Measurements from ENCODE around the gene SHISAL2B.
"Not testable (repeated sequence)": the region's sequence is repeated elsewhere in the genome, so short reads cannot be mapped to it uniquely, and the experiment has no call there.

SHISAL2B gene

DNA sequence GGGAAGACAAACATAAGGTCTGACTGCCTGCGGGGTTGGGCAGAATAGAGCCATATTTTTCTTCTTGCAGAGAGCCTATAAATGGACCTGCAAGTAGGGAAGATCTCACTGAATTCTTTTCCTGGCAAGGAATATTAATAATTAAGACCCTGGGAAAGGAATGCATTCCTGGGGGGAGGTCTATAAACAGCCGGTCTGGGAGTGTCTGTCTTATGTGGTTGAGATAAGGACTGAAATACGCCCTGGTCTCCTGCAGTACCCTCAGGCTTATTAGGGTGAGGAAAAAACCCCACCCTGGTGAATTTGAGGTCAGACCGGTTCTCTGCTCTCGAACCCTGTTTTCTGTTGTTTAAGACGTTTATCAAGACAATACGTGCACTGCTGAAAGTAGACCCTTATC, 6.1 kb downstream of the SHISAL2B start:
- DNase-seq (ENCODE audit: low read depth in 3 of 3) = not testable (repeated sequence)

DNA sequence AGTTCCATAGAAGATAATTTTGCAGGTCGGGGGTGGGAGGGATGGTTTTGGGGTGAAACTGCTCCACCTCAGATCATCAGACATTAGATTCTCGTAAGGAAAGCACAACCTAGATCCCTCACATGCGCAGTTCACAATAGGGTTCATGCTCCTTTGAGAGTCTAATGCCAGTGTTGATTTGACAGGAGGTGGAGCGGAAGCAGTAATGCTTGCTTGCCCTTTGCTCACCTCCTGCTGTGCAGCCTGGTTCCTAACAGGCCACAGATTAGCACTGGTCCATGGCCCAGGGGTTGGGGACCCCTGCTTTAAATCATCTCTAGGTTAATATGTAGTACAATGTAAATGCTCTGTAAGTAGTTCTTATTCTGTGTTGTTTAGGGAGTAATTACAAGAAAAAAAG, 10.5 kb downstream of the SHISAL2B start:
- no peak for DNase-seq (ENCODE audit: low read depth in 3 of 3)

DNA sequence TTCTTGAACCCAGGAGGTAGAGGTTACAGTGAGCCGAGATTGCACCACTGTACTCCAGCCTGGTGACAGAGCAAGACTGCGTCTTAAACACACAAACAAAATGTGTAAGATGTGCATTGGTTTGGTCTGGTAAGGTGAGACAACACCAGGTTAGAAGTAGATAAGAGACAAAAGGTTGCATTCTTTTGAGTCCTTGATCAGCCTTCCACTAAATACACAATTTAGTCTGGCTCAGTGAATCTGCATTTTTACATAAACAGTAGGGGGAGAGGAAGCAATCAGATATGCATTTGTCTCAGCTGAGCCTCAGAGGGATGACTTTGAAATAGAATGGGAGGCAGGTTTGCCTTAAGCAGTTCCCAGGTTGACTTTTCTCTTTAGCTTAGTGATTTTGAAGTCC, 15.8 kb downstream of the SHISAL2B start:
- not testable (repeated sequence) for DNase-seq (ENCODE audit: low read depth in 3 of 3)

DNA sequence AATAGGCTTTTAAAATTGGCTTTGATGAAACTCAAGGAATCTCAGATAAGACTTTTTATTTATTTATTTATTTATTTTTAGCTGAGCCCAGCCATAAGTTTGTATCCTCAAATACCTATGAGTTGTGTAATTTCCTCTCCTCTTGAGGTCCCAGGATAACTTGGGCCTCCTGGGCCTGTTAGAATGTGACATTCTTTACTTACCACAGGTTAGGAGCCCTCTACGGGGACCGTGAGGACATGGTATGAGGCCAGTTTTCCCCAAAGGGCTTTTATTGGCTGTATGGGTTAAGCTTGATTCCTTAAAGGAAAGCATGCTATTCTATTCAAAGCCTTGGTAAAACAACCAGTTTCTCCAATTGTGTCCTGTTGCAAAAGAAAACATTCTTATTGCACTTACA, 16.9 kb downstream of the SHISAL2B start:
- no peak for DNase-seq (ENCODE audit: low read depth in 3 of 3)

DNA sequence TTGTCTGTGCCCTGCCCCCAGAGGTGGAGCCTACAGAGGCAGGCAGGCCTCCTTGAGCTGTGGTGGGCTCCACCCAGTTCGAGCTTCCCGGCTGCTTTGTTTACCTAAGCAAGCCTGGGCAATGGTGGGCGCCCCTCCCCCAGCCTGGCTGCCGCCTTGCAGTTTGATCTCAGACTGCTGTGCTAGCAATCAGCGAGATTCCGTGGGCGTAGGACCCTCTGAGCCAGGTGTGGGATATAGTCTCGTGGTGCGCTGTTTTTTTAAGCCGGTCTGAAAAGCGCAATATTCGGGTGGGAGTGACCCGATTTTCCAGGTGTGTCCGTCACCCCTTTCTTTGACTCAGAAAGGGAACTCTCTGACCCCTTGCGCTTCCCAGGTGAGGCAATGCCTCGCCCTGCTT, 24.2 kb downstream of the SHISAL2B start:
- DNase-seq (ENCODE audit: low read depth in 3 of 3) = not testable (repeated sequence)

DNA sequence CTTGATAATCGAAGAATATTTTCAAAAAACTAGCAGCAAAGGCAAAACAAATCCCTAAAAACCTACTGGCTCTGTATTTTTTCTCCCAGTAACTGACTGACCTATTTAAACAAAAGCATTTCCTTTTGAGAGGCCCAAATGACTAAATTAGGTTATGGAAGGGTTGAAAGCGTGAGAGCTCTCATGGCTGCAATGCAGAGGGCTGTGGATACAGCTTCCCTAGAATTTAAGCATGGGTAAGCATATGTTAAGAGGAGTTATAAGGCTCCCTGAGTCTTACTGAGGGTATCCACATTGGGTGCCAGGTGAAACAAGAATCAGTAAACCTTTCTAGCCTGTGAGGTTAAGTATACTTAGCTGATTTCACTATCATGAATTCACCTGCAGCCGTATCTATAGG, 32.3 kb downstream of the SHISAL2B start:
- no peak for DNase-seq (ENCODE audit: low read depth in 3 of 3)

DNA sequence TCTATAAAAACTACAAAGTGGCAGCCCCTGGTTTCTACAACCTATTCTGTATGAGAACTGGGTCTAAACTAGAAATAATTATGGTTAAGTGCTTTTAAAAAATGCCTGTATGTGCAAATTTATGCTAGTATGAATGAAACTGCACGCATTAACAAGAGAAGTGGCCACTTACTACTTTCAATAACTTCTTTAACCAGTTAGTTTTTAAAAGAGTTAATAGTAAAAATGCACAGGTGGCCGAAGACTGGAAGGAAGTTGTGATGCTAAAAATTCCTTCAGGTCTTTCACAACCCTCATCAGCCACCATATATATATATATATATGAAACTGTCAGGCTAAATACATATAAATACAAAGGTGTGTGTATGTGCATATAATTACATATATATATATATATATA, 36.8 kb downstream of the SHISAL2B start:
- no peak for DNase-seq (ENCODE audit: low read depth in 3 of 3)

DNA sequence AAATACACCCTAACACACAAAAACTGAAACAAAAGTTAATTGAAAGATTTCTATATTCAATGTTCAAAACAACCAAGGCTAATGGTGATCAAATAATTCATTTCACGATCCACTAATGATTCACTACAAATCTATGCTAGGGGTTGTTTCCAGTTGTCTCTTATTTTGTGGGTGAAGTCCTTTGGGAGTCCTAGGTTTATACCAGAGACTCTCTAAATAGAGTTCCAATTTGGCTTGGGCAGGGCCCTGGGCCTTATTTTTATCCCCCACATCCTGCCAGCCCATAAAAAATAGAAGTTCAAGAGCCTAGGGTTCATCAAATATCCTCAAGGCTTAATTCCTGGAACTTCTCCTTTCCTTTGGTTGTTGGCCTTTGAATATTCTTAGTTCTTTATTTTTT, 52.1 kb downstream of the SHISAL2B start:
- DNase-seq (ENCODE audit: low read depth in 3 of 3) = no peak

DNA sequence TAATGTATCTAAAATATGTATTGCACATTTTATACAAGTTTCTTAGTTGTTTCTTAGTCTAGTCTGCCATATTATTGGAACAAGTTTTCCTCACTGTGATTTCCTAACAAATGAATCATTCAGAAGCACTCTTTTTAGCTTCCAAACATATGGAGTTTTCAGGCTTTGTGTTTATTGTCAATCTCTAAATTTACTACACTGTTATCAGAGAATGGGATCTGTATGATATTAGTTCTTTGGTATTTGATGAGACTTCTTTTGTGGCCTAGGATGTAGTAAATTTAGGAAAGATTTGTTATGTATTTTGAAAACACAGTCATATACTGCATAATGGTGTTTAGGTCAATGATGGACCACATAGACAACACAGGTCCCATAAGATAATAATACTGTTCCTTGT, 52.5 kb downstream of the SHISAL2B start:
- no peak for DNase-seq (ENCODE audit: low read depth in 3 of 3)

DNA sequence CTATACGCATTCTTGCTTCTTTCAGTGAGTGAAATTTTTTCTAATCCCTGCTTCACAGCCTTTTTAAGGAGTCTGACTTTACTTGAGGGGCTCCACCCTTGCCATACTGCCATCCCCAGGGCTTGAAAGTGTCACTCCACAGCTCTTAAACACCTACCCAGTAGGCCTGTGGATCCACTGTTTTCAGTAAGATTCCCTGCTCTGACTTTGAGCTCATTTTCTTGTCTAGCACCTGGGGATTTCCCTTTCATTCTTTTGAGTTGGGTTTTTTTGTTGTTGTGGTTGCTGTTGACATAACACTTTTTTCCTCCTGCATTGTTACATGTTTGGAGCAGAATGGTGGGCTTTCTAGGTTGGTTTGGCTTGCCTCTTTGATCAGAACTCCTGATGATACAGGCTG, 54.6 kb downstream of the SHISAL2B start:
- no peak for DNase-seq (ENCODE audit: low read depth in 3 of 3)

DNA sequence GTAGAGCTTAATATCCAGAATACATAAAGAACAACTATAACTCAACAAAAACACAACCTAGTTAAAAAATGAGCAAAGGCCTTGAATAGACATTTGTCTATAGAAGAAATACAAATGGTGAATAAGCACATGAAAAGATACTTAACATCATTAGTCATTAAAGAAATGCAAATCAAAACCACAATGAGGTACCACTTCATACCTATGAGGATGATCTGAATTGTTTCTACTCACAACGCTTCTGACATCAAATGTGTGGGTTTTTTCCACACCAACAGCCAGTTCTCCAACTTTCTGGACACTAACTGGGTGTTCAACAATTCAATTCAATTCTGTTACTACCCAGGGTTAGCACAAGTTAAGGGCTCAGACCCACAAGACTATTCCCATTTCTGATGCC, 56.1 kb downstream of the SHISAL2B start:
- no peak for DNase-seq (ENCODE audit: low read depth in 3 of 3)

DNA sequence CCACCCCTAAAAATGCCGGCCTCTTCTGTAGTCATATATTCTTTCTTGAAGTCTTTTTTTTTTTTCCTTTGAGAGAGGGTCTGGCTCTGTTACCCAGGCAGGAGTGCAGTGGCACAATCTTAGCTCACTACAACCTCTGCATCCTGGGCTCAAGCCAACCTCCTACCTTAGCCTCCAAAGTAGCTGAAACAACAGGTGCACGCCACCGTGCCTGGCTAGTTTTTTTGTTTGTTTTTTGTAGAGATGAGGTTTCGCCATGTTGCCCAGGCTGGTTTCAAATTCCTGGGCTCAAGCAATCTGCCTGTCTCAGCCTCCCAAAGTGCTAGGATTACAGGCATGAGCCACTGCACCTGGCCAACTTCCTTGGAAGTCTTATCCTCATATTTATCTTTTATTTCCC, 59.1 kb downstream of the SHISAL2B start:
- no peak for DNase-seq (ENCODE audit: low read depth in 3 of 3)

DNA sequence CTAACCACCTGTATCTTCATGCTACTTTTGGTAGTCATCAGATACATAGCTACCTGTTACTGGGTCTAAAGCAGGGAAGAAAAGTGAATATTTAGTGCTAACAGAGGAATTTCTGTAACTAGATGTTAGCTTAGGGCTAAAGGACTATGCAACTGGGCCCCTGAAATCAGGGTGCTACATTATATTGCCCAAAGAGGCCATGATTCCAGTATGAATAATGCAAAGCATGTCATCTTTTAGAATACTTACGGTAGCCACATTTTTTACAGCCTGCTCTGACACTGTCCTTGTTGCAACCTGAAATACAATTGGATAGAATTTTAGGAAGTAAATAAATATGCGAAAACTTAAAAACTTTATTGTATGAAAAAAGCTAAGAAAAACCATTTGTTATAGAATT, 63.8 kb downstream of the SHISAL2B start:
- DNase-seq (ENCODE audit: low read depth in 3 of 3) = no peak

DNA sequence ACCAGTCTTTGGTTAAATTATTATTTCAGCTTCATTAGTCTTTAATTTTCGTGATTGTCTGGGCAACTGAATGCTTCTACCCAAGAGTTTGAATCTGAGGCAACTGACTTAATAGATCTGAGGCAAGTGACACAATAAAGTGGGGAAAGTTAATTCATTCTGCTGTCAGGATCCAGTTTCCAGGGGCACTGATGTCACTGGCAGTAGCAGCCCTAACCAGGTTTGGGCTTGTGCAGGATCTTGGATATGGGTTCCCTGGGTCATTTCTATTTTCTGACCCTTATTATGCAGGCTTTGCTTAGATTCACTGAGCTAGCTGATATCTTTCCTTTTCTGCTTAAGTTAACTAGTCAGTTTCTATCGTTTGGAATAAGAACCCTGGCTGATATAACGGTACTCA, 68.6 kb downstream of the SHISAL2B start:
- DNase-seq (ENCODE audit: low read depth in 3 of 3) = no peak

DNA sequence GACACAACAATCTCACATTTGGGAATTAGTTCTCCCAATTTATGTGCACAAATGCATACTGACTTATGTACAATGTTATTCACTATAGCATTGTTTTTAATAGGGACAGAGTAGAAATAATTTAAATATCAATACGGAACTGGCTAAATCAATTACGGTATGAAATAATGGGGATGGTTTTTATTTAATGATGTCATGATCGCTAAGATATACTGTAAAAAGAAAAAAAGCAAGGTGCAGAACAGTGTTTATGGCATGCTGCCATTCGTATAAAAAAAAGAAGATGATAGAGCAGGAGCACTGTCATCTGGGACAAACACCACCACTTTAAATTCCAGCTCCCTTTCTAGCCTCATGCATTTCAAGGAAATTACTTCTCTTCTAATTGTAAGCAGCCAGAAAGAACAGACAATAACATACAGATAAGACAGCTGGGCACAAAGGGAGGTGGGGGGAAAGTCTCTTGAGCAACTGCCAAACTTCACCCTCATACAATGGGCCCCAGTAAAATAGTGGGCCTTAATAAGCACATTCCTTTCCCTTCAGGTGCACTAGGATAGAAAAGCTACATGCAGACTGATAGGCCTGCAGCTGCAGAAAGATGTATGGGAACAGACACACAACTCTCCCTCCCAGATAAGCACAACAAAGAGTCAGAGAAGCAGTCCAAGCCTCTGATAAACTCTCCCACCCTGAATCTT, 69.8 kb downstream of the SHISAL2B start:
- no peak for DNase-seq (ENCODE audit: low read depth in 3 of 3)

DNA sequence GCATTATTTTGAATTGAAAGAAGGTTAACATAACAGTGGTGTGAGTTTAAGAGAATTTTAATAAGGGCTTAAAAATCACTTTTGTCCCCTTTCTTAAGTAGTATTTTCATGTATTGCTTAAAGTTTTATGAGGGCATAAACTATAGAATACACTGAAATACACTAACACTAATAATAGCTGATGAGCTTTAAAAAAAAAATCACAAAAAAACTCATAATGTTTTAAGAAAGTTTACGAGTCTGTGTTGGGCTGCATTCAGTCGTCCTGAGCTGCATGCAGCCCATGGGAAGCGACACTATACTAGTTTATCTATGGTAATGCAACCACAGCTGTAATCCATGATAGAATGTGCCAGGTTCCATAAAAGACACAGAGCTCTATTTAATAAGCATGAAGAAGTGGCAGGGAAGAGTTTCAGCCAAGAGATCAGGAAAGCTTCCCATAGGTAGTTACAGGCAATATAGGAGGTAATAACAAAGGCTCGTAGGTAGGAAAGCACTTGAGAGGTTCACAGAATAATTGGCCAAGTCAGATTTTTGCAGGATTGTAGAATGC, 73.7 kb downstream of the SHISAL2B start:
- no peak for DNase-seq (ENCODE audit: low read depth in 3 of 3)

DNA sequence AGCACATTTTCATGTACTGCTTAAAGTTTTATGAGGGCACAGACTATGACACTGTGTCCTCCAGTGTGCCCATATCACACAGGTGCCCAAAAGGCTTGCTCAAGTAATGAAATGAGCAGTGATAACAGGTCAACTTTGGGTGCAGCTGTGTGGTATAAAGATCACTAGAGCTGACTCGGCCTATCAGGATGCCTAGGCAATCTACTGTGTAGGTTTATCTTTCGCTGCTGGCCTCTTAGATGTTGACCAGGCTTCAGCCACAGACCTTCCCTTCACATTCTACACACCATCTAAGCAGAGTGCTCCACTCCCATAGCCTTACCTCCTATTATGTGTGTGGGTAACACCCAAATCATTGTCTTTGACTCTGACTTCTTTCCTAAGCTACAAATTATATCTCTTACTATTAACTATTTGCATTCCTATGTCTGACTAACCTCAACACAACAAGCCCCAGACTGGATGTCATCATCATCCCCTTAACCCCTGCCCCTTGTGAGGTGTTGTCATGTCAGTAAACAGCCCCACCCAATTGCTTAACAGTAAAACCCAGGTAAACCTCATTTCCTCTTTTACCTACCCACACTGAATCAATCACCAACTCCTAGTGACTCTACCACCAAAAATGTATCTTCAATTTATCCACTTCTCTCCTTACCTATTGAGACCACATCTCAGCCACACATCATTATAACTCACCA, 75.7 kb downstream of the SHISAL2B start:
- no peak for DNase-seq (ENCODE audit: low read depth in 3 of 3)

DNA sequence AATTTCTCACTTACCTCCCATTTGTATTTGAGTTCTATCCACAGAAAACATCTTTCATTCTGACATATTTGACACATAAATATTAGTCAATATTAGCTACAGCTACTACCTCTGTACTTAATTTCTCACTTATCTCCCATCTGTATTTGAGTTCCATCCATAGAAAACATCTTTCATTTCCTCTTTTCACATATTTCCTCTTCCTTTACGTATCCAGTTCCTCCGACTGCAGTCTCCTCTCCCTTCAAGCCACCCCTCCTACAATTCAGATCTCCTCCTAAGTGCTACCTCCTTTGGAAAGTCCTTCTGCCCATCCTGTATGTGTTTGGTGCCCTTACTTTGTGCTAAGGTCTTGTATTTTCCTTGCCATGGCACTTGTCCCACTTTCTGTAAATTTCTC, 76.6 kb downstream of the SHISAL2B start:
- DNase-seq (ENCODE audit: low read depth in 3 of 3) = no peak
